Activated T-helper 1 cell treated with anti-CD3 and anti-CD28 coated beads, Interleukin-12 subunit alpha, Interleukin-12 subunit beta, Interleukin-2, Interleukin-4 antibody, amounts not matched to agents 30 ng/mL and 10 ng/mL and 1 ng/mL, durations not matched to agents 14 hours and 24 hours and 36 hours (primary cell): ENCODE results near the gene BHMT. TPM values are rescaled to one million over a fixed set of nuclear protein-coding genes. Genes with fewer than 3 reads are reported as not detected.
A peak's percentile ranks its signal among the peaks of the same experiment; 100 is the strongest.

ENCODE experiments used
- DNase-seq: peaks from one replicate; pipeline ENCODE4 v3.0.0; 2021; ENCODE audit warnings: low spot score
- H3K27ac Mint-ChIP-seq: one replicate; pipeline ENCODE4 v1.8.0; 2021; ENCODE audit warnings: mild to moderate bottlenecking, mixed read lengths
- H3K27me3 Mint-ChIP-seq: one replicate; pipeline ENCODE4 v1.8.0; 2022; ENCODE audit warnings: mild to moderate bottlenecking, moderate library complexity, mixed read lengths; ENCODE audit not compliant: insufficient read depth
- H3K36me3 Mint-ChIP-seq: one replicate; pipeline ENCODE4 v1.8.0; 2021; ENCODE audit warnings: low read depth, mixed read lengths
- H3K4me1 Mint-ChIP-seq: one replicate; pipeline ENCODE4 v1.8.0; 2021; ENCODE audit warnings: low read depth, mixed read lengths
- H3K4me3 Mint-ChIP-seq: one replicate; pipeline ENCODE4 v1.8.0; 2021; ENCODE audit warnings: mild to moderate bottlenecking, moderate library complexity, mixed read lengths
- H3K9me3 Mint-ChIP-seq: one replicate; pipeline ENCODE4 v1.8.0; 2021; ENCODE audit warnings: mixed read lengths
- intact Hi-C: fragments of 100-400 bp; cut with micrococcal nuclease; formaldehyde crosslinking; loops from one replicate; pipeline ENCODE4 v1.15.1; 2024
- total RNA-seq: library from RNA; stranded (reverse); gene quantifications from 2 replicates; pipeline ENCODE4 v1.2.3, GENCODE V29; 2022

The BHMT gene
- total RNA-seq, 1 donor from 2014 or later, result not detected

GRCh38 chr5:79124607-79125006 is 13.0 kb downstream of the BHMT start:
- no peaks in the 10 kb centered on the region for H3K36me3 Mint-ChIP-seq
- DNase-seq, result no peak
- H3K4me3 Mint-ChIP-seq, result no peak overlapping the region
- peaks cover 2% of the 10 kb centered on the region for H3K27me3 Mint-ChIP-seq
- no peaks in the 10 kb centered on the region for H3K9me3 Mint-ChIP-seq
- no peak overlapping the region for H3K27ac Mint-ChIP-seq
- intact Hi-C loops, result no loop called here
- no peaks in the 10 kb centered on the region for H3K4me1 Mint-ChIP-seq

GRCh38 chr5:79130781-79131180 is 19.2 kb downstream of the BHMT start:
- no peak for DNase-seq
- H3K36me3 Mint-ChIP-seq, result no peaks in the 10 kb centered on the region
- intact Hi-C loops, result loop anchor here (10.0 kb wide), 1 partner anchor 104 kb away; the partner anchor contains the start of gene JMY

GRCh38 chr5:79133121-79133656 is 21.6 kb downstream of the BHMT start:
- H3K36me3 Mint-ChIP-seq, result no peaks in the 10 kb centered on the region
- H3K9me3 Mint-ChIP-seq, result no peaks in the 10 kb centered on the region
- no peak for DNase-seq
- H3K27me3 Mint-ChIP-seq, result peaks cover 5% of the 10 kb centered on the region
- H3K4me1 Mint-ChIP-seq, result peaks cover 10% of the 10 kb centered on the region
- no peak overlapping the region for H3K27ac Mint-ChIP-seq
- H3K4me3 Mint-ChIP-seq, result peak overlapping the region; percentile 53
- intact Hi-C loops, result loop anchor here (1.0 to 10.0 kb wide), 9 partner anchors 102 to 950 kb away; partner anchors contain the start of gene JMY

More at GRCh38 chr5:79130781-79131180, 19.2 kb downstream of the BHMT start:
- no peak overlapping the region for H3K27ac Mint-ChIP-seq
- no peak overlapping the region for H3K4me3 Mint-ChIP-seq
- no peaks in the 10 kb centered on the region for H3K9me3 Mint-ChIP-seq
- peaks cover 5% of the 10 kb centered on the region for H3K27me3 Mint-ChIP-seq
- H3K4me1 Mint-ChIP-seq, result peaks cover 10% of the 10 kb centered on the region

GRCh38 chr5:79133657-79134451 is 22.2 kb downstream of the BHMT start:
- Mint-ChIP-seq H3K27me3 (peaks cover 5% of the 10 kb centered on the region), H3K36me3 (no peaks in the 10 kb centered on the region), H3K4me3 (peak overlapping the region; percentile 64), H3K4me1 (peaks cover 10% of the 10 kb centered on the region), H3K9me3 (no peaks in the 10 kb centered on the region), H3K27ac (peak overlapping the region; percentile 80)
- intact Hi-C loops, result loop anchor here (1.0 to 10.0 kb wide), 9 partner anchors 101 to 949 kb away; partner anchors contain the start of gene JMY
- DNase-seq, result peak; percentile 28

- Mint-ChIP-seq H3K27ac (no peak overlapping the region), H3K4me3 (no peak overlapping the region), H3K9me3 (no peaks in the 10 kb centered on the region), H3K4me1 (peaks cover 10% of the 10 kb centered on the region), H3K27me3 (peaks cover 5% of the 10 kb centered on the region), H3K36me3 (no peaks in the 10 kb centered on the region)
- intact Hi-C loops, result loop anchor here (10.0 kb wide), 1 partner anchor 99 kb away; the partner anchor contains the start of gene JMY
- DNase-seq, result no peak
These were observed 24.4 kb downstream of the BHMT start for GRCh38 chr5:79135790-79136553.

GRCh38 chr5:79136618-79137017 is 25.0 kb downstream of the BHMT start:
- H3K4me3 Mint-ChIP-seq, result no peak overlapping the region
- intact Hi-C loops, result loop anchor here (10.0 kb wide), 1 partner anchor 98 kb away; the partner anchor contains the start of gene JMY

GRCh38 chr5:79140553-79140952 is 28.9 kb downstream of the BHMT start:
- H3K27ac Mint-ChIP-seq, result no peak overlapping the region
- H3K36me3 Mint-ChIP-seq, result no peaks in the 10 kb centered on the region
- intact Hi-C loops, result no loop called here
- DNase-seq, result no peak
- peaks cover 2% of the 10 kb centered on the region for H3K27me3 Mint-ChIP-seq
- no peaks in the 10 kb centered on the region for H3K9me3 Mint-ChIP-seq
- no peak overlapping the region for H3K4me3 Mint-ChIP-seq
- H3K4me1 Mint-ChIP-seq, result no peaks in the 10 kb centered on the region

More at GRCh38 chr5:79136618-79137017, 25.0 kb downstream of the BHMT start:
- Mint-ChIP-seq H3K27ac (no peak overlapping the region), H3K36me3 (no peaks in the 10 kb centered on the region), H3K9me3 (no peaks in the 10 kb centered on the region), H3K27me3 (peaks cover 4% of the 10 kb centered on the region), H3K4me1 (peaks cover 10% of the 10 kb centered on the region)
- no peak for DNase-seq

- H3K27ac Mint-ChIP-seq, result no peak overlapping the region
- no peak overlapping the region for H3K4me3 Mint-ChIP-seq
- no peaks in the 10 kb centered on the region for H3K36me3 Mint-ChIP-seq
- no peaks in the 10 kb centered on the region for H3K9me3 Mint-ChIP-seq
- H3K4me1 Mint-ChIP-seq, result no peaks in the 10 kb centered on the region
- intact Hi-C loops, result no loop called here
- DNase-seq, result no peak
- H3K27me3 Mint-ChIP-seq, result peaks cover 5% of the 10 kb centered on the region
These were observed 32.2 kb downstream of the BHMT start for GRCh38 chr5:79143684-79144379.

- Mint-ChIP-seq H3K27ac (no peak overlapping the region), H3K36me3 (no peaks in the 10 kb centered on the region), H3K4me3 (no peak overlapping the region), H3K4me1 (no peaks in the 10 kb centered on the region), H3K9me3 (no peaks in the 10 kb centered on the region), H3K27me3 (peaks cover 5% of the 10 kb centered on the region)
- no peak for DNase-seq
- intact Hi-C loops, result no loop called here
These were observed 35.5 kb downstream of the BHMT start for GRCh38 chr5:79147076-79147475.

- H3K4me3 Mint-ChIP-seq, result no peak overlapping the region
- H3K36me3 Mint-ChIP-seq, result no peaks in the 10 kb centered on the region
- intact Hi-C loops, result no loop called here
- no peak for DNase-seq
- H3K27me3 Mint-ChIP-seq, result peaks cover 3% of the 10 kb centered on the region
- no peaks in the 10 kb centered on the region for H3K4me1 Mint-ChIP-seq
- H3K9me3 Mint-ChIP-seq, result no peaks in the 10 kb centered on the region
- no peak overlapping the region for H3K27ac Mint-ChIP-seq
These were observed 37.8 kb downstream of the BHMT start for GRCh38 chr5:79149433-79149832.

GRCh38 chr5:79151942-79152671 is 40.5 kb downstream of the BHMT start:
- H3K36me3 Mint-ChIP-seq, result no peaks in the 10 kb centered on the region
- H3K4me3 Mint-ChIP-seq, result no peak overlapping the region
- H3K27me3 Mint-ChIP-seq, result no peaks in the 10 kb centered on the region
- H3K9me3 Mint-ChIP-seq, result no peaks in the 10 kb centered on the region
- no peak for DNase-seq
- H3K27ac Mint-ChIP-seq, result no peak overlapping the region
- no peaks in the 10 kb centered on the region for H3K4me1 Mint-ChIP-seq
- intact Hi-C loops, result no loop called here

GRCh38 chr5:79157305-79157704 is 45.7 kb downstream of the BHMT start:
- Mint-ChIP-seq H3K4me3 (no peak overlapping the region), H3K27ac (no peak overlapping the region), H3K36me3 (no peaks in the 10 kb centered on the region), H3K27me3 (peaks cover 3% of the 10 kb centered on the region), H3K9me3 (no peaks in the 10 kb centered on the region), H3K4me1 (no peaks in the 10 kb centered on the region)
- DNase-seq, result no peak
- intact Hi-C loops, result no loop called here
